Vagina (tissue), 2 donors: ENCODE results near the gene PWWP2B. TPM values are rescaled to one million over a fixed set of nuclear protein-coding genes. Genes with fewer than 3 reads are reported as not detected.

Experiments
- DNase-seq, 2 donors: peaks; one replicate each; pipeline ENCODE4 v3.0.0-alpha.2; 2017; ENCODE audit errors: extremely low spot score in 2 of 2
- H3K27ac ChIP-seq: fragments of 200-600 bp; sonication (generic); one replicate; pipeline ENCODE4 v1.5.1; 2019
- H3K27me3 ChIP-seq: fragments of 200-600 bp; sonication (generic); one replicate; pipeline ENCODE4 v1.5.1; 2019
- H3K36me3 ChIP-seq, 2 donors: fragments of 200-600 bp; sonication (generic); one replicate each; pipeline ENCODE4 v1.5.1; 2017 to 2019
- H3K4me1 ChIP-seq: fragments of 200-600 bp; sonication (generic); one replicate; pipeline ENCODE4 v1.5.1; 2019
- H3K4me3 ChIP-seq, 2 donors: fragments of 200-600 bp; sonication (generic); 1 replicate in 1 of 2; 2 replicates in 1 of 2; pipeline ENCODE4 v1.5.1; 2016 to 2019
- H3K9me3 ChIP-seq: fragments of 200-600 bp; sonication (generic); one replicate; pipeline ENCODE4 v1.5.1; 2019
- CTCF ChIP-seq, 3 experiments: fragments of 450-650 bp in 2 of 3; fragments of 200-600 bp in 1 of 3; sonication (generic) in 1 of 3; IDR thresholded peaks; one replicate each; pipeline ENCODE4 v1.5.1; 2017 to 2019; ENCODE audit warnings: antibody characterized with exemption in 3 of 3, mild to moderate bottlenecking in 2 of 3, moderate library complexity in 2 of 3
- POLR2A ChIP-seq, 2 donors: fragments of 450-650 bp; IDR thresholded peaks; one replicate each; pipeline ENCODE4 v1.6.1; 2017; ENCODE audit warnings: antibody characterized with exemption in 2 of 2, mild to moderate bottlenecking in 2 of 2, moderate library complexity in 2 of 2
- POLR2AphosphoS5 ChIP-seq, 2 donors: sonication (generic); formaldehyde crosslinking; IDR thresholded peaks; one replicate each; pipeline ENCODE4 v1.9.0; 2017; ENCODE audit warnings: antibody characterized with exemption in 2 of 2, mild to moderate bottlenecking in 2 of 2, low read depth in 1 of 2; ENCODE audit not compliant: insufficient read depth in 1 of 2
- intact Hi-C: fragments of 100-400 bp; cut with DNase I; formaldehyde crosslinking; loops from one replicate; pipeline ENCODE4 v1.15.1; 2023
- total RNA-seq: library from RNA; depleted of rRNA; stranded (reverse); fragments of >200 nt; gene quantifications from one replicate; pipeline ENCODE4 v1.2.3, GENCODE V29; 2016

The PWWP2B gene
- total RNA-seq, 1 donor from 2014 or later, result 14.7 TPM

GRCh38 chr10:132455986-132456847 is 59.2 kb downstream of the PWWP2B start:
- no peak overlapping the region for H3K4me3 ChIP-seq
- intact Hi-C loops, result loop anchor here (5.0 kb wide), 1 partner anchor 234 kb away; no protein-coding TSS in a partner anchor
- H3K27me3 ChIP-seq, result no peaks in the 10 kb centered on the region
- H3K4me1 ChIP-seq, result peaks cover 27% of the 10 kb centered on the region
- H3K36me3 ChIP-seq, result no peaks in the 10 kb centered on the region
- H3K27ac ChIP-seq, result no peak overlapping the region
- H3K9me3 ChIP-seq, result no peaks in the 10 kb centered on the region
- TF ChIP-seq POLR2AphosphoS5 (IDR thresholded peaks at IDR 0.05; ENCODE audit: insufficient read depth in 1 of 2, low read depth in 1 of 2), result no peak
- no peak for TF ChIP-seq CTCF (IDR thresholded peaks at IDR 0.05)
- no peak for TF ChIP-seq POLR2A (IDR thresholded peaks at IDR 0.05)
- no peak for DNase-seq

- H3K9me3 ChIP-seq, result no peaks in the 10 kb centered on the region
- intact Hi-C loops, result loop anchor here (5.0 kb wide), 1 partner anchor 235 kb away; no protein-coding TSS in a partner anchor
- H3K27me3 ChIP-seq, result no peaks in the 10 kb centered on the region
- H3K27ac ChIP-seq, result no peak overlapping the region
- no peak for TF ChIP-seq POLR2A (IDR thresholded peaks at IDR 0.05)
- TF ChIP-seq POLR2AphosphoS5 (IDR thresholded peaks at IDR 0.05; ENCODE audit: insufficient read depth in 1 of 2, low read depth in 1 of 2), result no peak
- no peak for TF ChIP-seq CTCF (IDR thresholded peaks at IDR 0.05)
- peaks cover 31% of the 10 kb centered on the region for H3K4me1 ChIP-seq
- no peak overlapping the region for H3K4me3 ChIP-seq
- H3K36me3 ChIP-seq, result no peaks in the 10 kb centered on the region
- no peak for DNase-seq
These were observed 59.9 kb downstream of the PWWP2B start for GRCh38 chr10:132456881-132457280.

- H3K4me3 ChIP-seq, result no peak overlapping the region
- no peaks in the 10 kb centered on the region for H3K9me3 ChIP-seq
- TF ChIP-seq POLR2AphosphoS5 (IDR thresholded peaks at IDR 0.05; ENCODE audit: insufficient read depth in 1 of 2, low read depth in 1 of 2), result no peak
- no peak for TF ChIP-seq POLR2A (IDR thresholded peaks at IDR 0.05)
- TF ChIP-seq CTCF (IDR thresholded peaks at IDR 0.05), result no peak
- H3K36me3 ChIP-seq, result no peaks in the 10 kb centered on the region
- no peak overlapping the region for H3K27ac ChIP-seq
- intact Hi-C loops, result loop anchor here (2.0 to 5.0 kb wide), 2 partner anchors 181 to 235 kb away; no protein-coding TSS in a partner anchor
- no peak for DNase-seq
- H3K4me1 ChIP-seq, result peaks cover 29% of the 10 kb centered on the region
- H3K27me3 ChIP-seq, result no peaks in the 10 kb centered on the region
These were observed 60.5 kb downstream of the PWWP2B start for GRCh38 chr10:132457328-132458070.

- H3K27ac ChIP-seq, result peak overlapping the region; percentile 2
- no peak for DNase-seq
- H3K36me3 ChIP-seq, result no peaks in the 10 kb centered on the region
- H3K4me1 ChIP-seq, result peaks cover 26% of the 10 kb centered on the region
- no peak overlapping the region for H3K4me3 ChIP-seq
- intact Hi-C loops, result loop anchor here (2.0 to 5.0 kb wide), 2 partner anchors 181 to 236 kb away; no protein-coding TSS in a partner anchor
- no peak for TF ChIP-seq CTCF (IDR thresholded peaks at IDR 0.05)
- TF ChIP-seq POLR2AphosphoS5 (IDR thresholded peaks at IDR 0.05; ENCODE audit: insufficient read depth in 1 of 2, low read depth in 1 of 2), result no peak
- no peak for TF ChIP-seq POLR2A (IDR thresholded peaks at IDR 0.05)
- H3K9me3 ChIP-seq, result no peaks in the 10 kb centered on the region
- H3K27me3 ChIP-seq, result no peaks in the 10 kb centered on the region
These were observed 61.1 kb downstream of the PWWP2B start for GRCh38 chr10:132458071-132458585.
